ENCODE results near the gene ADM5.

Gene ADM5

DNA sequence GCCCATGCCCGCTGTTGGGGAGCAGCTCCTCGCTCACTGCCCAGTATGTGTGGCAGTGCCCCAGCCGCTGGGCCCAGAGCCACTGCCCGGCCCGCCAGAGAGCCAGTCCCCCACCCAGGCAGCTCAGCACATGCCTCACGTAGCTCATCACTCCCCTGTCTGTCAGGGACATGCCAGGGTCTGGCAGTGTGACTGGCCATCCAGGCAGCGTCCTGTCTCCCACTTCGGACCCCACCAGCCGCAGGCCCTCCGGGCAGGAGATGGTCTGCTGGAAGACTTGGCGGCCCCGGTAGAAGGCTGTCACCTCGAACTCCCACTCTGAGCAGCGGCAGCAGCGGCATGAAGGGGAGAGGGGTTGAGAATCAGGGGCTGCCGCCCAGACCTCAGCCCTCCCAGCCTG is 27.4 kb upstream of the ADM5 start:
- TF ChIP-seq, protein P1, sequence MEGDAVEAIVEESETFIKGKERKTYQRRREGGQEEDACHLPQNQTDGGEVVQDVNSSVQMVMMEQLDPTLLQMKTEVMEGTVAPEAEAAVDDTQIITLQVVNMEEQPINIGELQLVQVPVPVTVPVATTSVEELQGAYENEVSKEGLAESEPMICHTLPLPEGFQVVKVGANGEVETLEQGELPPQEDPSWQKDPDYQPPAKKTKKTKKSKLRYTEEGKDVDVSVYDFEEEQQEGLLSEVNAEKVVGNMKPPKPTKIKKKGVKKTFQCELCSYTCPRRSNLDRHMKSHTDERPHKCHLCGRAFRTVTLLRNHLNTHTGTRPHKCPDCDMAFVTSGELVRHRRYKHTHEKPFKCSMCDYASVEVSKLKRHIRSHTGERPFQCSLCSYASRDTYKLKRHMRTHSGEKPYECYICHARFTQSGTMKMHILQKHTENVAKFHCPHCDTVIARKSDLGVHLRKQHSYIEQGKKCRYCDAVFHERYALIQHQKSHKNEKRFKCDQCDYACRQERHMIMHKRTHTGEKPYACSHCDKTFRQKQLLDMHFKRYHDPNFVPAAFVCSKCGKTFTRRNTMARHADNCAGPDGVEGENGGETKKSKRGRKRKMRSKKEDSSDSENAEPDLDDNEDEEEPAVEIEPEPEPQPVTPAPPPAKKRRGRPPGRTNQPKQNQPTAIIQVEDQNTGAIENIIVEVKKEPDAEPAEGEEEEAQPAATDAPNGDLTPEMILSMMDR (IDR thresholded peaks at IDR 0.05; ENCODE audit: insufficient read depth, low read length) = no peak
- TF ChIP-seq SPI1 (IDR thresholded peaks at IDR 0.05; ENCODE audit: borderline replicate concordance, low read depth) (no peak), REST (IDR thresholded peaks at IDR 0.05; ENCODE audit: insufficient replicate concordance, low read depth) (no peak), GABPA (IDR thresholded peaks at IDR 0.05; ENCODE audit: low read depth) (no peak), POLR2AphosphoS5 (IDR thresholded peaks at IDR 0.05; ENCODE audit: low read depth) (no peak)
- DNase-seq (ENCODE audit: low read depth in 1 of 2, low spot score in 1 of 2) = no peak
- Histone ChIP-seq H3K4me3 (replicated peaks; ENCODE audit: insufficient read depth, low read length) (no peak overlapping the region), H3K27ac (replicated peaks) (no peak overlapping the region), H3K27me3 (ENCODE audit: insufficient read depth, poor library complexity, severe bottlenecking) (no peaks in the 10 kb centered on the region)

GRCh38 chr19:49663224-49663623 is 26.2 kb upstream of the ADM5 start:
- no peak for DNase-seq (ENCODE audit: low read depth in 1 of 2, low spot score in 1 of 2)
- H3K27ac ChIP-seq (replicated peaks) = no peak overlapping the region
- no peak overlapping the region for H3K4me3 ChIP-seq (replicated peaks; ENCODE audit: insufficient read depth, low read length)
- no peaks in the 10 kb centered on the region for H3K27me3 ChIP-seq (ENCODE audit: insufficient read depth, poor library complexity, severe bottlenecking)
- TF ChIP-seq REST (IDR thresholded peaks at IDR 0.05; ENCODE audit: insufficient replicate concordance, low read depth) = no peak
- TF ChIP-seq GABPA (IDR thresholded peaks at IDR 0.05; ENCODE audit: low read depth) = no peak
- TF ChIP-seq, protein P1 (IDR thresholded peaks at IDR 0.05; ENCODE audit: insufficient read depth, low read length) = no peak
- no peak for TF ChIP-seq POLR2AphosphoS5 (IDR thresholded peaks at IDR 0.05; ENCODE audit: low read depth)
- TF ChIP-seq SPI1 (IDR thresholded peaks at IDR 0.05; ENCODE audit: borderline replicate concordance, low read depth) = no peak

GRCh38 chr19:49664171-49665035 is 25.0 kb upstream of the ADM5 start:
- TF ChIP-seq POLR2AphosphoS5 (IDR thresholded peaks at IDR 0.05; ENCODE audit: low read depth) (peak; percentile 65), SPI1 (IDR thresholded peaks at IDR 0.05; ENCODE audit: borderline replicate concordance, low read depth) (no peak), REST (IDR thresholded peaks at IDR 0.05; ENCODE audit: insufficient replicate concordance, low read depth) (no peak), GABPA (IDR thresholded peaks at IDR 0.05; ENCODE audit: low read depth) (no peak)
- TF ChIP-seq, protein P1 (IDR thresholded peaks at IDR 0.05; ENCODE audit: insufficient read depth, low read length) = no peak
- peak overlapping the region; percentile 79 for H3K27ac ChIP-seq (replicated peaks)
- H3K27me3 ChIP-seq (ENCODE audit: insufficient read depth, poor library complexity, severe bottlenecking) = no peaks in the 10 kb centered on the region
- peak overlapping the region; percentile 82 for H3K4me3 ChIP-seq (replicated peaks; ENCODE audit: insufficient read depth, low read length)
- peak; percentile 83 to 90 for DNase-seq (ENCODE audit: low read depth in 1 of 2, low spot score in 1 of 2)
